Gastroesophageal sphincter (tissue), 4 donors: ENCODE results near the gene REEP5. TPM values are rescaled to one million over a fixed set of nuclear protein-coding genes. Genes with fewer than 3 reads are reported as not detected.
"Not testable (repeated sequence)": the region's sequence is repeated elsewhere in the genome, so short reads cannot be mapped to it uniquely, and the experiment has no call there.

ENCODE experiments used
- ATAC-seq: fragments of 150-250 bp; one replicate; pipeline ENCODE4 v1.9.1; 2016; ENCODE audit warnings: mild to moderate bottlenecking, moderate library complexity
- H3K27ac ChIP-seq, 4 donors: fragments of 200-600 bp; sonication (generic) in 3 of 4; 1 replicate in 3 of 4; 2 replicates in 1 of 4; pipeline ENCODE4 v1.5.1; 2016 to 2019
- H3K27me3 ChIP-seq: fragments of 200-600 bp; sonication (generic); one replicate; pipeline ENCODE4 v1.5.1; 2019
- H3K36me3 ChIP-seq, 2 donors: fragments of 200-600 bp; sonication (generic); one replicate each; pipeline ENCODE4 v1.5.1; 2019; ENCODE audit warnings: control low read depth in 1 of 2
- H3K4me1 ChIP-seq, 3 donors: fragments of 200-600 bp; sonication (generic); 1 replicate in 2 of 3; 2 replicates in 1 of 3; pipeline ENCODE4 v1.5.1; 2016 to 2019; ENCODE audit warnings: control low read depth in 2 of 3
- H3K4me3 ChIP-seq, 2 donors: fragments of 200-600 bp; sonication (generic); one replicate each; pipeline ENCODE4 v1.5.1; 2019; ENCODE audit warnings: mild to moderate bottlenecking in 1 of 2, moderate library complexity in 1 of 2
- H3K9me3 ChIP-seq, 3 donors: fragments of 200-600 bp; sonication (generic); one replicate each; pipeline ENCODE4 v1.5.1; 2017 to 2019; ENCODE audit warnings: control low read depth in 2 of 3
- CTCF ChIP-seq, 4 experiments: fragments of 200-600 bp in 2 of 4; fragments of 450-650 bp in 2 of 4; sonication (generic) in 1 of 4; IDR thresholded peaks; one replicate each; pipeline ENCODE4 v1.5.1; 2017 to 2019; ENCODE audit warnings: antibody characterized with exemption in 4 of 4, mild to moderate bottlenecking in 2 of 4, moderate library complexity in 2 of 4
- EP300 ChIP-seq: sonication (generic); formaldehyde crosslinking; IDR thresholded peaks from one replicate; pipeline ENCODE4 v1.6.1; 2017; ENCODE audit warnings: antibody characterized with exemption, mild to moderate bottlenecking
- POLR2A ChIP-seq, 2 donors: fragments of 450-650 bp; IDR thresholded peaks; one replicate each; pipeline ENCODE4 v1.6.1; 2017; ENCODE audit warnings: antibody characterized with exemption in 2 of 2, mild to moderate bottlenecking in 2 of 2, moderate library complexity in 1 of 2
- POLR2AphosphoS5 ChIP-seq: sonication (generic); formaldehyde crosslinking; IDR thresholded peaks from one replicate; pipeline ENCODE4 v1.6.1; 2017; ENCODE audit warnings: antibody characterized with exemption
- WGBS, 2 donors: methylation state at CpG; one replicate each; pipeline ENCODE4 v1.1.5; 2018; ENCODE audit warnings: low coverage in 1 of 2; 5-methylcytosine and 5-hydroxymethylcytosine counted together
- total RNA-seq, 4 donors: library from RNA; depleted of rRNA; stranded (reverse); fragments of >200 nt; gene quantifications; one replicate each; pipeline ENCODE4 v1.1.0, GENCODE V29; 2016

The REEP5 gene
- total RNA-seq, 4 donors from 2014 or later = 59.6 to 81.7 (median 69.3) TPM

- peaks cover 7 to 46% (median 10%) of the 10 kb centered on the region in 3 donors for H3K4me1 ChIP-seq
- no peaks in the 10 kb centered on the region for H3K9me3 ChIP-seq
- no peaks in the 10 kb centered on the region for H3K27me3 ChIP-seq
- no peak overlapping the region for H3K4me3 ChIP-seq
- H3K36me3 ChIP-seq = no peaks in the 10 kb centered on the region
- H3K27ac ChIP-seq = no peak overlapping the region
- TF ChIP-seq CTCF (IDR thresholded peaks at IDR 0.05) = no peak
- WGBS, 2 donors = 72 to 74% methylated on average over 4 to 6 of the region's 6 CpGs
- no peak for ATAC-seq
Measured at GRCh38 chr5:112960863-112961504, 39.0 kb upstream of the REEP5 start.

GRCh38 chr5:112960315-112960714, 38.3 kb upstream of the REEP5 start:
- no peaks in the 10 kb centered on the region for H3K36me3 ChIP-seq
- peaks cover 7 to 46% (median 10%) of the 10 kb centered on the region in 3 donors for H3K4me1 ChIP-seq
- WGBS, 2 donors = 75 to 83% methylated on average over 1 of the region's 1 CpG
- no peak overlapping the region for H3K27ac ChIP-seq
- ATAC-seq = no peak
- no peaks in the 10 kb centered on the region for H3K27me3 ChIP-seq
- no peak for TF ChIP-seq CTCF (IDR thresholded peaks at IDR 0.05)
- H3K4me3 ChIP-seq = no peak overlapping the region
- no peaks in the 10 kb centered on the region for H3K9me3 ChIP-seq

- peaks cover 7 to 46% (median 10%) of the 10 kb centered on the region in 3 donors for H3K4me1 ChIP-seq
- not testable (repeated sequence) for H3K27ac ChIP-seq, ATAC-seq, H3K27me3 ChIP-seq, H3K36me3 ChIP-seq, H3K9me3 ChIP-seq, H3K4me3 ChIP-seq
- TF ChIP-seq POLR2AphosphoS5 = peak; percentile 90
- WGBS, 2 donors = 60 to 80% methylated on average over 1 to 8 of the region's 8 CpGs
Measured at GRCh38 chr5:112959872-112960271, 37.8 kb upstream of the REEP5 start.

GRCh38 chr5:112958093-112959088, 36.4 kb upstream of the REEP5 start:
- Histone ChIP-seq H3K27ac (peak overlapping the region in 3 of 4 donors; percentile 2 to 45 (median 33)), H3K36me3 (no peaks in the 10 kb centered on the region), H3K9me3 (no peaks in the 10 kb centered on the region), H3K27me3 (no peaks in the 10 kb centered on the region), H3K4me3 (no peak overlapping the region), H3K4me1 (peaks cover 7 to 35% (median 10%) of the 10 kb centered on the region in 3 donors)
- ATAC-seq = peak; percentile 74
- TF ChIP-seq CTCF (IDR thresholded peaks at IDR 0.05) = no peak
- peak; percentile 75 for TF ChIP-seq POLR2AphosphoS5
- WGBS, 2 donors = 14 to 27% methylated on average over 5 of the region's 5 CpGs

- no peaks in the 10 kb centered on the region for H3K27me3 ChIP-seq
- 25 to 46% methylated on average over 2 of the region's 2 CpGs for WGBS, 2 donors
- H3K4me1 ChIP-seq = peaks cover 7 to 32% (median 10%) of the 10 kb centered on the region in 3 donors
- no peak for ATAC-seq
- H3K27ac ChIP-seq = no peak overlapping the region
- no peak overlapping the region for H3K4me3 ChIP-seq
- no peaks in the 10 kb centered on the region for H3K9me3 ChIP-seq
- TF ChIP-seq POLR2AphosphoS5 (no peak), CTCF (IDR thresholded peaks at IDR 0.05) (no peak), POLR2A (IDR thresholded peaks at IDR 0.05) (no peak), EP300 (no peak)
- H3K36me3 ChIP-seq = no peaks in the 10 kb centered on the region
Measured at GRCh38 chr5:112957036-112957808, 35.2 kb upstream of the REEP5 start.
